Panc1 (cell line): ENCODE measurements around the gene IGFLR1. TPM values are rescaled to one million over a fixed set of nuclear protein-coding genes. Genes with fewer than 3 reads are reported as not detected.

Experiments
- ATAC-seq: fragments of 200-7000 bp; cut with Tn5 transposase; 2 replicates; pipeline ENCODE4 v1.9.1; 2020; ENCODE audit warnings: mild to moderate bottlenecking, moderate library complexity
- BruUV-seq: library from RNA; stranded (reverse); fragments of 400-500 nt; replicated peaks from 2 replicates; lab custom pipeline; 2021; lab: Mats Ljungman, UMichigan
- CTCF ChIA-PET: fragments of 300-600 bp; sonication (Branson Sonifier 250); formaldehyde crosslinking; loops from one replicate; lab custom pipeline; 2022; ENCODE audit warnings: antibody characterized with exemption; lab: Charles Lee
- POLR2A ChIA-PET: fragments of 300-600 bp; sonication (Branson Sonifier 250); formaldehyde crosslinking; loops from one replicate; lab custom pipeline; 2022; ENCODE audit warnings: antibody characterized with exemption; lab: Charles Lee
- DNase-seq: peaks from one replicate; pipeline ENCODE4 v3.0.0-alpha.2; 2010; ENCODE audit warnings: low read depth, low spot score
- H3K27ac ChIP-seq: 2 replicates; pipeline ENCODE4 v1.5.1; 2011; ENCODE audit warnings: mild to moderate bottlenecking, low read length, inconsistent platforms
- H3K27me3 ChIP-seq: fragments of 200-500 bp; sonication (Bioruptor generic); 2 replicates; pipeline ENCODE4 v1.6.0; 2014; ENCODE audit warnings: low read length, inconsistent platforms; ENCODE audit not compliant: control insufficient read depth, insufficient read depth
- H3K36me3 ChIP-seq: fragments of 200-500 bp; sonication (Bioruptor generic); 2 replicates; pipeline ENCODE4 v1.5.1; 2014; ENCODE audit warnings: inconsistent platforms, mild to moderate bottlenecking, low read length, moderate library complexity; ENCODE audit not compliant: control insufficient read depth, insufficient read depth
- H3K4me1 ChIP-seq: 2 replicates; pipeline ENCODE4 v1.5.1; 2011; ENCODE audit warnings: inconsistent platforms, mild to moderate bottlenecking, low read length, moderate library complexity; ENCODE audit not compliant: control insufficient read depth, insufficient read depth
- H3K4me3 ChIP-seq, 2 experiments: 2 replicates each; pipeline ENCODE4 v1.5.1; 2011 to 2012; ENCODE audit warnings: low read depth in 2 of 2, low read length in 2 of 2, mild to moderate bottlenecking in 2 of 2, inconsistent platforms in 1 of 2, moderate library complexity in 1 of 2
- H3K9me3 ChIP-seq: fragments of 200-500 bp; sonication (Bioruptor generic); 2 replicates; pipeline ENCODE4 v1.5.1; 2014; ENCODE audit warnings: low read depth, mild to moderate bottlenecking, inconsistent platforms, low read length, moderate library complexity; ENCODE audit not compliant: control insufficient read depth, insufficient read depth
- POLR2AphosphoS5 ChIP-seq: IDR thresholded peaks from 2 replicates; pipeline ENCODE4 v1.6.1; 2012; ENCODE audit warnings: mild to moderate bottlenecking, low read depth, low read length, moderate library complexity
- TCF7L2 ChIP-seq: IDR thresholded peaks from 2 replicates; pipeline ENCODE4 v1.6.1; 2011; ENCODE audit warnings: mild to moderate bottlenecking, low read depth, low read length, inconsistent platforms
- in situ Hi-C: cut with HindIII; loops from 2 replicates; pipeline ENCODE4 v1.10.0; 2016; ENCODE audit warnings: low sequenced_read_pairs, low pct_unique_long_range_greater_than_20kb
- intact Hi-C: fragments of 100-400 bp; cut with micrococcal nuclease; formaldehyde crosslinking; loops from one replicate; pipeline ENCODE4 v1.10.0; 2022; ENCODE audit not compliant: unreplicated experiment
- total RNA-seq: library from RNA; stranded (reverse); gene quantifications from one replicate; pipeline ENCODE4 v1.2.1, GENCODE V29; 2021; ENCODE audit not compliant: unreplicated experiment
- TF ChIP-seq, protein P1 (sequence below), 2 experiments: IDR thresholded peaks; 2 replicates each; pipeline ENCODE4 v1.6.1; 2011 to 2012; ENCODE audit warnings: low read depth in 2 of 2, control low read depth in 1 of 2, low read length in 1 of 2, mild to moderate bottlenecking in 1 of 2, moderate library complexity in 1 of 2; ENCODE audit not compliant: insufficient read depth in 1 of 2
- TF ChIP-seq, protein P2 (sequence below): fragments of 450-650 bp; IDR thresholded peaks from 2 replicates; pipeline ENCODE4 v1.5.1; 2017; ENCODE audit warnings: mild to moderate bottlenecking

IGFLR1 gene
- total RNA-seq, 1 experiment from 2014 or later = 12.5 TPM

GRCh38 chr19:35736913-35737886, 5.1 kb downstream of the IGFLR1 start:
- Histone ChIP-seq H3K4me1 (peaks cover 12% of the 10 kb centered on the region), H3K27ac (no peak overlapping the region), H3K9me3 (no peaks in the 10 kb centered on the region), H3K4me3 (no peak overlapping the region), H3K36me3 (peaks cover 5% of the 10 kb centered on the region; the same call in 1 of the 2 replicates), H3K27me3 (no peaks in the 10 kb centered on the region)
- DNase-seq (no peak), ATAC-seq (no peak)
- BruUV-seq = no TSS peak
- ChIA-PET POLR2A (interaction anchor here (0.6 kb wide), 1 partner anchor 68 kb away, joined by 3 read pairs; no protein-coding TSS in a partner anchor), CTCF (interaction anchor here (1.0 kb wide), 1 partner anchor 11 kb away, joined by 3 read pairs; no protein-coding TSS in a partner anchor)
- intact Hi-C loops (no loop called here), in situ Hi-C loops (no loop called here)
- TF ChIP-seq, protein P1, sequence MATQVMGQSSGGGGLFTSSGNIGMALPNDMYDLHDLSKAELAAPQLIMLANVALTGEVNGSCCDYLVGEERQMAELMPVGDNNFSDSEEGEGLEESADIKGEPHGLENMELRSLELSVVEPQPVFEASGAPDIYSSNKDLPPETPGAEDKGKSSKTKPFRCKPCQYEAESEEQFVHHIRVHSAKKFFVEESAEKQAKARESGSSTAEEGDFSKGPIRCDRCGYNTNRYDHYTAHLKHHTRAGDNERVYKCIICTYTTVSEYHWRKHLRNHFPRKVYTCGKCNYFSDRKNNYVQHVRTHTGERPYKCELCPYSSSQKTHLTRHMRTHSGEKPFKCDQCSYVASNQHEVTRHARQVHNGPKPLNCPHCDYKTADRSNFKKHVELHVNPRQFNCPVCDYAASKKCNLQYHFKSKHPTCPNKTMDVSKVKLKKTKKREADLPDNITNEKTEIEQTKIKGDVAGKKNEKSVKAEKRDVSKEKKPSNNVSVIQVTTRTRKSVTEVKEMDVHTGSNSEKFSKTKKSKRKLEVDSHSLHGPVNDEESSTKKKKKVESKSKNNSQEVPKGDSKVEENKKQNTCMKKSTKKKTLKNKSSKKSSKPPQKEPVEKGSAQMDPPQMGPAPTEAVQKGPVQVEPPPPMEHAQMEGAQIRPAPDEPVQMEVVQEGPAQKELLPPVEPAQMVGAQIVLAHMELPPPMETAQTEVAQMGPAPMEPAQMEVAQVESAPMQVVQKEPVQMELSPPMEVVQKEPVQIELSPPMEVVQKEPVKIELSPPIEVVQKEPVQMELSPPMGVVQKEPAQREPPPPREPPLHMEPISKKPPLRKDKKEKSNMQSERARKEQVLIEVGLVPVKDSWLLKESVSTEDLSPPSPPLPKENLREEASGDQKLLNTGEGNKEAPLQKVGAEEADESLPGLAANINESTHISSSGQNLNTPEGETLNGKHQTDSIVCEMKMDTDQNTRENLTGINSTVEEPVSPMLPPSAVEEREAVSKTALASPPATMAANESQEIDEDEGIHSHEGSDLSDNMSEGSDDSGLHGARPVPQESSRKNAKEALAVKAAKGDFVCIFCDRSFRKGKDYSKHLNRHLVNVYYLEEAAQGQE (IDR thresholded peaks at IDR 0.05; ENCODE audit: insufficient read depth in 1 of 2, low read depth in 2 of 2, low read length in 1 of 2) = no peak
- TF ChIP-seq POLR2AphosphoS5 (no peak), TCF7L2 (no peak)
- TF ChIP-seq, protein P2, sequence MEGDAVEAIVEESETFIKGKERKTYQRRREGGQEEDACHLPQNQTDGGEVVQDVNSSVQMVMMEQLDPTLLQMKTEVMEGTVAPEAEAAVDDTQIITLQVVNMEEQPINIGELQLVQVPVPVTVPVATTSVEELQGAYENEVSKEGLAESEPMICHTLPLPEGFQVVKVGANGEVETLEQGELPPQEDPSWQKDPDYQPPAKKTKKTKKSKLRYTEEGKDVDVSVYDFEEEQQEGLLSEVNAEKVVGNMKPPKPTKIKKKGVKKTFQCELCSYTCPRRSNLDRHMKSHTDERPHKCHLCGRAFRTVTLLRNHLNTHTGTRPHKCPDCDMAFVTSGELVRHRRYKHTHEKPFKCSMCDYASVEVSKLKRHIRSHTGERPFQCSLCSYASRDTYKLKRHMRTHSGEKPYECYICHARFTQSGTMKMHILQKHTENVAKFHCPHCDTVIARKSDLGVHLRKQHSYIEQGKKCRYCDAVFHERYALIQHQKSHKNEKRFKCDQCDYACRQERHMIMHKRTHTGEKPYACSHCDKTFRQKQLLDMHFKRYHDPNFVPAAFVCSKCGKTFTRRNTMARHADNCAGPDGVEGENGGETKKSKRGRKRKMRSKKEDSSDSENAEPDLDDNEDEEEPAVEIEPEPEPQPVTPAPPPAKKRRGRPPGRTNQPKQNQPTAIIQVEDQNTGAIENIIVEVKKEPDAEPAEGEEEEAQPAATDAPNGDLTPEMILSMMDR = no peak

DNA sequence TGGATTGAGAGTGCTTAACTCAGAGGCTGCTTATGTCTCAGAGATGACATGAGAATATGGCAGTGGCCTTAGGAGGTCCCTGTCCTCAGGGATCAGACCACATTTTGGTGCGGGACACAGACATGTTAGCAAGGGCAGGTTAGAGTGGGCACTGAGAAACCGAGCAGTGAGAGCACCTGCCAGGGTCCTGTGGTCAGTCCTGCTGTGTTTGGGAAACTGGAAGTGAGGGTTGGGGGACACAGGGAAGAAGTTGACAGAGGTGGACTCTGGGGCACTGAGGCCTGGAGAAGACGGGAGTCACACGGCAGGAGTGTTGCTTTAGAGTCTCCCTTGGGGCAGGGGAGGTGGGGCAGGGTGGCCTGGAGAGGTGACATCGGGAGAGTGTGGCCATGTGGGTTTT, 7.4 kb downstream of the IGFLR1 start:
- ChIA-PET CTCF (no interaction called here), POLR2A (no interaction called here)
- H3K27ac ChIP-seq = no peak overlapping the region
- peaks cover 6% of the 10 kb centered on the region for H3K4me1 ChIP-seq
- H3K27me3 ChIP-seq = no peaks in the 10 kb centered on the region
- H3K9me3 ChIP-seq = no peaks in the 10 kb centered on the region
- peaks cover 10% of the 10 kb centered on the region; the same call in 1 of the 2 replicates for H3K36me3 ChIP-seq
- no peak overlapping the region for H3K4me3 ChIP-seq
- in situ Hi-C loops = no loop called here
- no TSS peak for BruUV-seq
- DNase-seq = no peak
- TF ChIP-seq TCF7L2 (no peak), POLR2AphosphoS5 (no peak)
- TF ChIP-seq, protein P2 = no peak
- TF ChIP-seq, protein P1 (IDR thresholded peaks at IDR 0.05; ENCODE audit: insufficient read depth in 1 of 2, low read depth in 2 of 2, low read length in 1 of 2) = no peak
- intact Hi-C loops = no loop called here
- ATAC-seq = no peak
